Measurements from ENCODE around the gene CYS1.
A peak's percentile ranks its signal among the peaks of the same experiment; 100 is the strongest.
"Not testable (repeated sequence)": the region's sequence is repeated elsewhere in the genome, so short reads cannot be mapped to it uniquely, and the experiment has no call there.

Gene CYS1

GRCh38 chr2:10079870-10080535, at the start of gene CYS1:
TSS of gene CYS1 (minus strand) at chr2:10080411. CDS start at chr2:10080223, 188 bp downstream.
- DNase-seq (ENCODE audit: insufficient read length, low spot score) = peak; percentile 72
- no peak for FAIRE-seq

GRCh38 chr2:10129490-10129889, 49.3 kb upstream of the CYS1 start:
- FAIRE-seq = no peak
- no peak for DNase-seq (ENCODE audit: insufficient read length, low spot score)

GRCh38 chr2:10128420-10128819, 48.2 kb upstream of the CYS1 start:
- DNase-seq (ENCODE audit: insufficient read length, low spot score) = no peak
- FAIRE-seq = no peak

GRCh38 chr2:10126632-10127026, 46.4 kb upstream of the CYS1 start:
- FAIRE-seq (no peak), DNase-seq (ENCODE audit: insufficient read length, low spot score) (no peak)

GRCh38 chr2:10125842-10126631, 45.8 kb upstream of the CYS1 start:
- no peak for FAIRE-seq

GRCh38 chr2:10124538-10125045, 44.4 kb upstream of the CYS1 start:
- no peak for FAIRE-seq

More at GRCh38 chr2:10125842-10126631, 45.8 kb upstream of the CYS1 start:
- DNase-seq (ENCODE audit: insufficient read length, low spot score) = no peak

GRCh38 chr2:10123281-10123680, 43.1 kb upstream of the CYS1 start:
- FAIRE-seq (no peak), DNase-seq (ENCODE audit: insufficient read length, low spot score) (no peak)

More at GRCh38 chr2:10124538-10125045, 44.4 kb upstream of the CYS1 start:
- no peak for DNase-seq (ENCODE audit: insufficient read length, low spot score)

- DNase-seq (ENCODE audit: insufficient read length, low spot score) = peak; percentile 95
- no peak for FAIRE-seq
Measured at GRCh38 chr2:10122500-10123280, 42.5 kb upstream of the CYS1 start, which contains the start of gene RRM2. TSS of gene RRM2 (plus strand) at chr2:10122739. CDS start at chr2:10122799, 60 bp downstream.

GRCh38 chr2:10120877-10121574, 40.8 kb upstream of the CYS1 start:
- FAIRE-seq (no peak), DNase-seq (ENCODE audit: insufficient read length, low spot score) (no peak)

GRCh38 chr2:10120158-10120876, 40.1 kb upstream of the CYS1 start:
- DNase-seq (ENCODE audit: insufficient read length, low spot score) (peak; percentile 97), FAIRE-seq (no peak)

GRCh38 chr2:10119601-10120157, 39.5 kb upstream of the CYS1 start:
- DNase-seq (ENCODE audit: insufficient read length, low spot score) (no peak), FAIRE-seq (no peak)

GRCh38 chr2:10119027-10119325, 38.8 kb upstream of the CYS1 start:
- DNase-seq (ENCODE audit: insufficient read length, low spot score) (no peak), FAIRE-seq (no peak)

GRCh38 chr2:10109311-10109710, 29.1 kb upstream of the CYS1 start:
- FAIRE-seq = no peak

GRCh38 chr2:10104906-10105305, 24.7 kb upstream of the CYS1 start:
- FAIRE-seq; DNase-seq (ENCODE audit: insufficient read length, low spot score): not testable (repeated sequence)

More at GRCh38 chr2:10109311-10109710, 29.1 kb upstream of the CYS1 start:
- no peak for DNase-seq (ENCODE audit: insufficient read length, low spot score)

- FAIRE-seq = no peak
- DNase-seq (ENCODE audit: insufficient read length, low spot score) = no peak
Measured at GRCh38 chr2:10103179-10103578, 23.0 kb upstream of the CYS1 start.

GRCh38 chr2:10101491-10101890, 21.3 kb upstream of the CYS1 start:
- DNase-seq (ENCODE audit: insufficient read length, low spot score) (no peak), FAIRE-seq (no peak)

- no peak for FAIRE-seq
- DNase-seq (ENCODE audit: insufficient read length, low spot score) = peak; percentile 89
Measured at GRCh38 chr2:10097352-10098148, 17.3 kb upstream of the CYS1 start.

GRCh38 chr2:10096641-10097040, 16.4 kb upstream of the CYS1 start:
- FAIRE-seq = no peak

GRCh38 chr2:10095175-10095574, 15.0 kb upstream of the CYS1 start:
- FAIRE-seq (no peak), DNase-seq (ENCODE audit: insufficient read length, low spot score) (no peak)

More at GRCh38 chr2:10096641-10097040, 16.4 kb upstream of the CYS1 start:
- DNase-seq (ENCODE audit: insufficient read length, low spot score) = no peak

All from HTR-8/SVneo (cell line).